ENCODE data around the gene APPL2.

- TF ChIP-seq CTCF (IDR thresholded peaks at IDR 0.05; ENCODE audit: insufficient read depth, low read depth, low read length), result no peak
- no peak for TF ChIP-seq EZH2 (IDR thresholded peaks at IDR 0.05; ENCODE audit: insufficient read depth, low read length)
Measured at GRCh38 chr12:105218434-105218833, 17.5 kb downstream of the APPL2 start.
